WERI-Rb-1 (cell line): ENCODE data around the gene KLC4.
"Not testable (repeated sequence)": the region's sequence is repeated elsewhere in the genome, so short reads cannot be mapped to it uniquely, and the experiment has no call there.

ENCODE experiments used
- DNase-seq: peaks from one replicate; pipeline ENCODE4 v3.0.0-alpha.2; 2020
- H3K27ac ChIP-seq: fragments of 250-450 bp; sonication (Bioruptor Pico); 2 replicates; pipeline ENCODE4 v1.5.1; 2020; ENCODE audit warnings: mild to moderate bottlenecking, moderate library complexity
- H3K27me3 ChIP-seq: fragments of 250-450 bp; sonication (Bioruptor Pico); 2 replicates; pipeline ENCODE4 v1.5.1; 2021; ENCODE audit warnings: mild to moderate bottlenecking, low read depth, moderate library complexity; ENCODE audit not compliant: insufficient read depth, severe bottlenecking
- H3K36me3 ChIP-seq: fragments of 250-450 bp; sonication (Bioruptor Pico); 2 replicates; pipeline ENCODE4 v1.5.1; 2020; ENCODE audit warnings: mild to moderate bottlenecking, moderate library complexity
- H3K4me3 ChIP-seq: 2 replicates; pipeline ENCODE4 v1.5.1; 2011; ENCODE audit warnings: low read depth, mild to moderate bottlenecking, control low read depth, low read length
- H3K9me3 ChIP-seq: fragments of 250-450 bp; sonication (Bioruptor Pico); 2 replicates; pipeline ENCODE4 v1.5.1; 2021; ENCODE audit warnings: mild to moderate bottlenecking, moderate library complexity; ENCODE audit not compliant: severe bottlenecking
- CTCF ChIP-seq: IDR thresholded peaks from 2 replicates; pipeline ENCODE4 v1.5.1; 2011; ENCODE audit warnings: low read depth, mild to moderate bottlenecking, control low read depth, inconsistent platforms, low read length

The KLC4 gene

GRCh38 chr6:43115365-43115764 is 55.9 kb downstream of the KLC4 start:
- no peaks in the 10 kb centered on the region for H3K27me3 ChIP-seq
- peaks cover 4% of the 10 kb centered on the region; the same call in 1 of the 2 replicates for H3K36me3 ChIP-seq
- no peak overlapping the region for H3K4me3 ChIP-seq
- DNase-seq: peak; percentile 47
- H3K9me3 ChIP-seq: no peaks in the 10 kb centered on the region
- TF ChIP-seq CTCF: no peak
- 0 out of 2 replicates have a peak overlapping the region, but pooled peaks have one; percentile 5 for H3K27ac ChIP-seq

DNA sequence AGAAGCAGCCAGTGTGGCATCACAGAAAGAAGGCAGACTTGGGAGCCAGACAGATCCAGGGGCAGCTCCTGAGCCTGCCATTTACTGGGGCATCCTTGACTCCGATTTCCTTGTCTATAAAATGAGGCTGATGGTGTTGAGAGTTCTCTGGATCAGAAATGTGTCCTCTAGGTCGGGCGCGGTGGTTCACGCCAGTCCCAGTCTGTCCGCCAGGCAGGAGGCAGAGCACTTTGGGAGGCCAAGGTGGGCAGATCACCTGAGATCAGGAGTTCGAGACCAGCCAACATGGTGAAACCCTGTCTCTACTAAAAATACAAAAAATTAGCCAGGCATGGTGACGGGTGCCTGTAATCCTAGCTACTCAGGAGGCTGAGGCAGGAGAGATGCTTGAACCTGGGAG is 58.0 kb downstream of the KLC4 start:
- not testable (repeated sequence) for H3K36me3 ChIP-seq, H3K27me3 ChIP-seq, DNase-seq, H3K9me3 ChIP-seq, H3K27ac ChIP-seq, H3K4me3 ChIP-seq

DNA sequence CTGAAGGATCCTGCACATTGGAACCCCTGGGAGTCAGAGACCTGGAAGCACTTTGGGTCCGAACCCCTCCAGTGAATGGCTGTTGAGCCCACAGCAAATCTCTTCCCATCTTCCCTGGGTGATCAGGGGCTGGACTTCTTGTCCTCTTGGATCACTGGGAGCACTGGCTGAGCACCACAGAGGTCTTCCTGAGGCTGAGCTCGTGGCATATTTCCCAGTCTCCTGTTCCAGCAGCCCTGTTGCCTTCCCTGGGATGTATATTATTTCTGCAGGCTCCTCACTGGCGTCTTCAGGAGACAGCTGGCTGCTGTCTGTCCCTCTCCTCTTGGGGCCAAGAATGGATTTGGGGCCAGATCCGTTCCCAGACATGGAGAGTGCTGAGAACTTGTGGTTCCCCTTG is 60.1 kb downstream of the KLC4 start:
- H3K9me3 ChIP-seq: no peaks in the 10 kb centered on the region
- H3K36me3 ChIP-seq: peaks cover 4% of the 10 kb centered on the region; the same call in 1 of the 2 replicates
- no peak for TF ChIP-seq CTCF
- no peak for DNase-seq
- H3K27me3 ChIP-seq: no peaks in the 10 kb centered on the region
- H3K4me3 ChIP-seq: no peak overlapping the region
- no peak overlapping the region for H3K27ac ChIP-seq

DNA sequence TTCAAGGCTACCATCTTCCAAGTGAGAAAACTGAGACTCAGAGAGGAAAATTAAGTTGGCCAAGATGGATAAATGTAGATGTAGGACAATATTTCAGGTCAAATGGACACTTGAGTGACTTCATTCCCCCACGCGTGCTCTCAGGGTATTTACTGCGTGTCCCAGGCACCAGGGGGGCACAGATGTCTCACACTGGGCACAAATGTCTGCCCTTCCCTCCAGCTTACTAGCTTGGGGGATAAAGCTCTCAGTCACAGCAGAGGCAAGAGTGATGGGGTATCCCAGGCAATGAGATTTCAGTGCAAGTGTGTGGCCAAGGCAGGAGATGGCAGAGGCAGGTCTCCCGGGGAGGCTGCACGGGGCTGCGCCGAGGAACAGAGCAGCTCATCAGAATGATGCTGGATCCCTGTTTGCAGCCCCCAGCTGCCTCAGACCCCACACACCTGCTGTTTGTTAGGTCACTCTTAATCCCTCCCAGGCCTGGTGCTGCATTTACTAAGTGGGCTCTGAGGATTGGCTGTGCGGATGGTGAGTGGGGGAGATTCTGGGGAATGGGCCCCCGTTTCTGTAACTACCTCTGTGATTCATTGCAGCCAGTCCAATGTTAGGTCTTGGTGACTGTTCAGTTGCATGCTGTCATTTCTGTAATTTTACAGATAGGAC is 60.8 kb downstream of the KLC4 start:
- Histone ChIP-seq H3K9me3 (no peaks in the 10 kb centered on the region), H3K27ac (no peak overlapping the region), H3K4me3 (no peak overlapping the region), H3K27me3 (no peaks in the 10 kb centered on the region), H3K36me3 (peaks cover 4% of the 10 kb centered on the region; the same call in 1 of the 2 replicates)
- no peak for TF ChIP-seq CTCF
- DNase-seq: peak; percentile 57

GRCh38 chr6:43120944-43121913 is 61.8 kb downstream of the KLC4 start:
- DNase-seq: peak; percentile 37
- TF ChIP-seq CTCF: no peak
- H3K27me3 ChIP-seq: no peaks in the 10 kb centered on the region
- peak overlapping the region; percentile 5; the same call in 1 of the 2 replicates for H3K27ac ChIP-seq
- H3K4me3 ChIP-seq: no peak overlapping the region
- H3K9me3 ChIP-seq: no peaks in the 10 kb centered on the region
- peaks cover 4% of the 10 kb centered on the region; the same call in 1 of the 2 replicates for H3K36me3 ChIP-seq

DNA sequence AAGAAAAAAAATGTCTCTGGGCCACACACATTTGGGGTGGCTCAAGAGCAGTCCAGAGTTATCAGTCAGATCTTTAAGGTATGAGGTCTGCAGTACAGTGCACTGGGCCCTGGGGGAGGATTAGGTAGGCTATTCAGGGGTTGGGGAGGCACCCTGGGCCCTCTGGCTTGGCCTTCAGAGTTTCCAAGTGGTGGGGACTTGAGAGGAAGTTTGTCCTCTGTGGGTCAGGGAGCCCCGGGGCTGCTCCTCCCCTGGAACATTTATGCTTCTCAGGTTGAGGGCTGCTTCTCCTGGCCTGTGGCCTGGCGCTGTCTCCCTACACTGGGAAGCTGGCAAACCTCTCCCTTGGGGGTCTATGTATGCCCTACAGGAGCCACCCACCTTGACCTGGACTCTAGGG is 62.7 kb downstream of the KLC4 start:
- no peak overlapping the region for H3K27ac ChIP-seq

More for the DNA sequence above, 62.7 kb downstream of the KLC4 start:
- peaks cover 2% of the 10 kb centered on the region; the same call in 1 of the 2 replicates for H3K36me3 ChIP-seq
- DNase-seq: no peak
- no peak overlapping the region for H3K4me3 ChIP-seq
- no peaks in the 10 kb centered on the region for H3K27me3 ChIP-seq
- no peak for TF ChIP-seq CTCF
- H3K9me3 ChIP-seq: no peaks in the 10 kb centered on the region
